Prostate gland (tissue), 2 donors: Measurements from ENCODE around the gene SCAI. TPM values are rescaled to one million over a fixed set of nuclear protein-coding genes. Genes with fewer than 3 reads are reported as not detected.

Source experiments
- DNase-seq: peaks from one replicate; pipeline ENCODE4 v3.0.0-alpha.2; 2019; ENCODE audit warnings: low spot score
- H3K27ac ChIP-seq, 2 donors: fragments of 200-600 bp; sonication (generic); 2 replicates each; pipeline ENCODE4 v1.5.1; 2017 to 2019
- H3K27me3 ChIP-seq: fragments of 200-600 bp; sonication (generic); replicated peaks from 2 replicates; pipeline ENCODE4 v1.5.1; 2019; ENCODE audit not compliant: insufficient read depth
- H3K36me3 ChIP-seq, 2 donors: fragments of 200-600 bp; sonication (generic); 1 replicate in 1 of 2; 2 replicates in 1 of 2; pipeline versions ENCODE4 v1.5.1 to v1.8.1; 2017 to 2019
- H3K4me1 ChIP-seq: fragments of 200-600 bp; sonication (generic); replicated peaks from 2 replicates; pipeline ENCODE4 v1.5.1; 2019
- H3K4me3 ChIP-seq, 2 donors: fragments of 200-600 bp; sonication (generic); 2 replicates each; pipeline ENCODE4 v1.5.1; 2017 to 2019
- H3K9me3 ChIP-seq: fragments of 200-600 bp; sonication (generic); 2 replicates; pipeline ENCODE4 v1.5.1; 2017
- POLR2A ChIP-seq: fragments of 450-650 bp; IDR thresholded peaks from one replicate; pipeline ENCODE4 v1.6.1; 2016; ENCODE audit warnings: antibody characterized with exemption, mild to moderate bottlenecking
- POLR2AphosphoS5 ChIP-seq: sonication (generic); formaldehyde crosslinking; IDR thresholded peaks from one replicate; pipeline ENCODE4 v1.6.1; 2017; ENCODE audit warnings: antibody characterized with exemption
- WGBS: methylation state at CpG from one replicate; pipeline ENCODE4 v1.1.5; 2018; 5-methylcytosine and 5-hydroxymethylcytosine counted together
- intact Hi-C: fragments of 100-400 bp; cut with DNase I; formaldehyde crosslinking; loops from one replicate; pipeline ENCODE4 v1.14.2; 2022
- total RNA-seq, 2 donors: library from RNA; depleted of rRNA; stranded (reverse); fragments of >200 nt; gene quantifications; one replicate each; pipeline ENCODE4 v1.1.0, GENCODE V29; 2016
- TF ChIP-seq, protein P1 (sequence below), 4 experiments: fragments of 200-600 bp in 2 of 4; fragments of 450-650 bp in 2 of 4; sonication (generic) in 2 of 4; IDR thresholded peaks; 1 replicate in 3 of 4; 2 replicates in 1 of 4; pipeline ENCODE4 v1.5.1; 2016 to 2019; ENCODE audit warnings: antibody characterized with exemption in 4 of 4, mild to moderate bottlenecking in 2 of 4, moderate library complexity in 2 of 4

The SCAI gene
- total RNA-seq, 2 donors from 2014 or later: 3.4 to 8.6 TPM

DNA sequence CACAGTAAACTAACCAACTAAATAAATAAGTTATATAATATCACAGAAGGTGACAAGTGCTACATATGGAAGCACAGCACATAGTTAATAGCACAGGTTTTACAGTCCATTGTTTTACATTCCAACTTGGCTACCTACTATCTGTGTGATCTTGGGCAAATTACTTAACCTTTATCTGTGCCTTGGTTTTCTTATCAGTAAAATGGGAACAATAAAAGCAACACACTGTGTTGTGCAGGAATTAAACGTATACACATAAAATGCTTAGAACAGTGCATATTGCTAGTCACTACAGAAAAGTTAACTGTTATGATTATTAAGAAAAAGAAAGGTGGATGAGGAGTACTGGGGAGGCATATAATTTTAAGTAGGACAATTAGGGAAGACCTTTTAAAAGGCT lies 159.6 kb downstream of the SCAI start:
- Histone ChIP-seq H3K4me3 (no peak overlapping the region), H3K27ac (no peak overlapping the region), H3K9me3 (no peaks in the 10 kb centered on the region), H3K36me3 (no peaks in the 10 kb centered on the region), H3K4me1 (no peaks in the 10 kb centered on the region), H3K27me3 (no peaks in the 10 kb centered on the region)
- 94% methylated on average over 1 of the region's 1 CpG for WGBS
- no peak for DNase-seq
- TF ChIP-seq POLR2AphosphoS5: no peak
- intact Hi-C loops: no loop called here

DNA sequence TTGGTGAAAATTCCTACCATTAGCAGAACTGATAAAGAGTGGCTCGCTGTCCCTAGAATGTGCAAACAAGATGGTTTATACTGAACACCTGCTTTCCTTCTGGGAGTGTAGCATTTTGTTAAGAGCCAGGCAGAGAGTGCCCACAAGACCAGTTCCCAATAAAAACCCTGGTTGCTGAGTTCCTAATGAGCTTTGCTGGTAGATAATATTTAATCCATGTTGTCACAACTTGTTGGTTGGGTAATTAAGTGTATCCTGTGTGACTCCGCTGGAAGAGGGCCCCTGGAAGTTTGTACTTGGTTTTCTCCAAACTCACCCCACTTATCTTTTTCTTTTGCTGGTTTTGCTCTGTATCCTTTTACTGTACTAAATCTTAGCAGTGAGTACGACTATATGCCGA lies 162.9 kb downstream of the SCAI start:
- H3K9me3 ChIP-seq: no peaks in the 10 kb centered on the region
- WGBS: 86% methylated on average over 4 of the region's 4 CpGs
- no peak for DNase-seq

DNA sequence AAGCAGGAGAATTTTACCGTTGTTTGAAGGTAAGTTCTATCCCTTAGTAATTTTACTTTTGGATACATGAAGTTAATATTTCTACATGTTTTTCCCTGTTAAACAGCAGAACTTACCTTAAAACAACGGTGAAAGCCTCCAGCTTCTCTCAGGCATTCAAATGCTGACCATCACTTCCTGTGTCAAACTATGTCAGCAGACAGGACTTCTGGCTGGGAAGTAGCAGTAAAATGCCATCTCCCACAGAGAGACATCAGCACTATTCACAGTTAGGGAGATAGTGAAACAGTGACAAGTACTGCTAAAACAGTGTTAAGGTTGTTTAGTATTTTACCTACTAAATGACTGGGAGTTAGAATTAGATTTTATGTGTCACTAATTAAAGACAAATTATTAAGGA lies 168.2 kb downstream of the SCAI start:
- no peaks in the 10 kb centered on the region for H3K9me3 ChIP-seq
- no peak for DNase-seq
- intact Hi-C loops: no loop called here
- H3K36me3 ChIP-seq: no peaks in the 10 kb centered on the region
- TF ChIP-seq, protein P1, sequence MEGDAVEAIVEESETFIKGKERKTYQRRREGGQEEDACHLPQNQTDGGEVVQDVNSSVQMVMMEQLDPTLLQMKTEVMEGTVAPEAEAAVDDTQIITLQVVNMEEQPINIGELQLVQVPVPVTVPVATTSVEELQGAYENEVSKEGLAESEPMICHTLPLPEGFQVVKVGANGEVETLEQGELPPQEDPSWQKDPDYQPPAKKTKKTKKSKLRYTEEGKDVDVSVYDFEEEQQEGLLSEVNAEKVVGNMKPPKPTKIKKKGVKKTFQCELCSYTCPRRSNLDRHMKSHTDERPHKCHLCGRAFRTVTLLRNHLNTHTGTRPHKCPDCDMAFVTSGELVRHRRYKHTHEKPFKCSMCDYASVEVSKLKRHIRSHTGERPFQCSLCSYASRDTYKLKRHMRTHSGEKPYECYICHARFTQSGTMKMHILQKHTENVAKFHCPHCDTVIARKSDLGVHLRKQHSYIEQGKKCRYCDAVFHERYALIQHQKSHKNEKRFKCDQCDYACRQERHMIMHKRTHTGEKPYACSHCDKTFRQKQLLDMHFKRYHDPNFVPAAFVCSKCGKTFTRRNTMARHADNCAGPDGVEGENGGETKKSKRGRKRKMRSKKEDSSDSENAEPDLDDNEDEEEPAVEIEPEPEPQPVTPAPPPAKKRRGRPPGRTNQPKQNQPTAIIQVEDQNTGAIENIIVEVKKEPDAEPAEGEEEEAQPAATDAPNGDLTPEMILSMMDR (IDR thresholded peaks at IDR 0.05): no peak
- TF ChIP-seq POLR2A (no peak), POLR2AphosphoS5 (no peak)
- WGBS: 52% methylated on average over 2 of the region's 2 CpGs
- no peak overlapping the region for H3K27ac ChIP-seq
- H3K4me1 ChIP-seq: no peaks in the 10 kb centered on the region
- no peaks in the 10 kb centered on the region for H3K27me3 ChIP-seq
- no peak overlapping the region for H3K4me3 ChIP-seq

More for the DNA sequence above, 162.9 kb downstream of the SCAI start:
- intact Hi-C loops: no loop called here
- H3K4me1 ChIP-seq: no peaks in the 10 kb centered on the region
- H3K36me3 ChIP-seq: no peaks in the 10 kb centered on the region
- no peak overlapping the region for H3K27ac ChIP-seq
- H3K4me3 ChIP-seq: no peak overlapping the region
- H3K27me3 ChIP-seq: no peaks in the 10 kb centered on the region
- TF ChIP-seq POLR2A (no peak), POLR2AphosphoS5 (no peak)
- TF ChIP-seq, protein P1 (IDR thresholded peaks at IDR 0.05): no peak

DNA sequence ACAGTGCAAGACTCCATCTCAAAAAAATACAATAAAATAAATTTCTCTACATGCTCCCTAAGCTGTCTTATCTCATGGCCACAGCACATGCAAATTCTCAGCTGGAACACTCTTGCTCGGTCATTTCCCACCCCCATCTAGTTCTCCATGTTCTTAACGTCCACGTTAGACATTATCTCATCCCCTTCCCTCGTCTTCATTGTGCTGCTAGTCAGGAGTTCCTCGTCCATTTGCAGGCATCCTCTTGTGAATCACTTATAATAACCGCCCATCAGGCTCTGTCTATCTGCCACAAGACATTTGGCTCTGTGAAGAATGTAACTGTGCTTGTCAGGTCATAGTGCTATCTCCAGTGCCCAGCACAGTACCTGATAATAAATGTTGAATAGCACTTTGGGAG lies 169.5 kb downstream of the SCAI start:
- Histone ChIP-seq H3K27ac (no peak overlapping the region), H3K36me3 (no peaks in the 10 kb centered on the region), H3K9me3 (no peaks in the 10 kb centered on the region), H3K4me1 (no peaks in the 10 kb centered on the region), H3K4me3 (no peak overlapping the region), H3K27me3 (no peaks in the 10 kb centered on the region)
- DNase-seq: no peak
- 96% methylated on average over 6 of the region's 6 CpGs for WGBS
- TF ChIP-seq POLR2AphosphoS5: no peak
- no peak for TF ChIP-seq POLR2A
- TF ChIP-seq, protein P1 (IDR thresholded peaks at IDR 0.05): no peak
- intact Hi-C loops: no loop called here

DNA sequence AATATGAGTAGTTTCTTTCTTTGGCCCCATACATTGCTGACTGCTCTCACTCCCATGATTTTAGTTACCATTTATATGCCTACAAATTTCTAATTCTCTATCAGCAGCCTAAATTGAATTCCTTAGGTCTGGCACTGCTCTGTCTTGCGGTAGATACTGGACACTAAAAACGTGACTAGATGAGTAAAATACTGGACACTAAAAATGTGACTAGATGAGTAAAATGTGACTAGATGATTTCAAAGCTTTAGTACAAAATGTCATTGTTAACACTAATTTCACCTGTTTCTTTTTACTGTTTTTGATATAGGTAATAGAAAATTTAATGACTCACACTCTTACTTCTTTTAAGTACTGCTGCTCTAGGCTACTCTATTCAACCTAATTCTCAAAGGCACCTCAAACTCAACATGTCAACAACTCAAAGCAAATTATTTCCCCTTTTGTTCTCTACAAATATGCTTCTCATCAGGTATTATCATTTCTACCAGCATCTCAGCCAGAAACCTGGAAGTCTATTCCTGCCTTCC lies 171.0 kb downstream of the SCAI start:
- WGBS: 93% methylated on average over 2 of the region's 2 CpGs
- Histone ChIP-seq H3K4me3 (no peak overlapping the region), H3K27ac (no peak overlapping the region), H3K27me3 (no peaks in the 10 kb centered on the region), H3K4me1 (no peaks in the 10 kb centered on the region), H3K36me3 (no peaks in the 10 kb centered on the region), H3K9me3 (no peaks in the 10 kb centered on the region)
- intact Hi-C loops: no loop called here
- DNase-seq: no peak
- TF ChIP-seq POLR2A (no peak), POLR2AphosphoS5 (no peak)
- TF ChIP-seq, protein P1 (IDR thresholded peaks at IDR 0.05): no peak
